A549 (cell line): ENCODE measurements around the gene CNTNAP2. TPM values are rescaled to one million over a fixed set of nuclear protein-coding genes. Genes with fewer than 3 reads are reported as not detected.

Source experiments
- ATAC-seq, 2 experiments: fragments of 200-7000 bp in 1 of 2; fragments of >200 bp in 1 of 2; cut with Nextera tagmentation in 1 of 2; cut with Tn5 transposase in 1 of 2; 3 replicates each; pipeline versions ENCODE4 v1.8.0 to v1.9.1; 2018 to 2020; ENCODE audit warnings: mild to moderate bottlenecking in 1 of 2, moderate library complexity in 1 of 2
- CTCF ChIA-PET: fragments of 300-600 bp; sonication (Branson Sonifier 250); formaldehyde crosslinking; extraction: SDS; loops from one replicate; lab custom pipeline; 2021; ENCODE audit warnings: antibody characterized with exemption, inconsistent platforms; lab: Yijun Ruan, JAX
- POLR2A ChIA-PET: fragments of 350-600 bp; formaldehyde crosslinking; extraction: SDS; loops from one replicate; lab custom pipeline; 2021; ENCODE audit warnings: antibody characterized with exemption, inconsistent platforms; lab: Yijun Ruan, JAX
- DNase-seq, 2 experiments: peaks; one replicate each; pipeline versions ENCODE4 v3.0.0 to v3.0.0-alpha.2; 2011 to 2016; ENCODE audit warnings: low read depth in 1 of 2, low spot score in 1 of 2
- FAIRE-seq: peaks from 2 replicates; lab custom pipeline; 2011; peaks lifted over from hg19 to GRCh38; lab: Jason Lieb, UNC
- H3K27ac ChIP-seq, 2 experiments: fragments of >200 bp; sonication (Bioruptor Twin); formaldehyde crosslinking; 3 replicates each; pipeline ENCODE4 v1.5.1; 2016 to 2017
- H3K4me1 ChIP-seq: fragments of >200 bp; sonication (Bioruptor Twin); formaldehyde crosslinking; 3 replicates; pipeline ENCODE4 v1.6.1; 2016
- H3K4me2 ChIP-seq: fragments of >200 bp; sonication (Bioruptor Twin); formaldehyde crosslinking; 3 replicates; pipeline ENCODE4 v1.6.1; 2016
- H3K4me3 ChIP-seq: fragments of >200 bp; sonication (Bioruptor Twin); formaldehyde crosslinking; 3 replicates; pipeline ENCODE4 v1.5.1; 2016
- H3K9me3 ChIP-seq: fragments of >200 bp; sonication (Bioruptor Twin); formaldehyde crosslinking; 3 replicates; pipeline ENCODE4 v1.6.1; 2016
- CBX2 ChIP-seq: fragments of 200-600 bp; sonication (generic); IDR thresholded peaks from 2 replicates; pipeline ENCODE4 v1.6.1; 2016; ENCODE audit warnings: low read depth, mild to moderate bottlenecking, borderline replicate concordance
- CBX8 ChIP-seq: fragments of 200-600 bp; sonication (generic); IDR thresholded peaks from 2 replicates; pipeline ENCODE4 v1.6.1; 2016
- FOSB ChIP-seq: fragments of 250-450 bp; sonication (Bioruptor Pico); IDR thresholded peaks from 2 replicates; pipeline ENCODE4 v1.5.0; 2020; ENCODE audit warnings: mild to moderate bottlenecking, moderate library complexity
- GATA3 ChIP-seq: IDR thresholded peaks from 2 replicates; pipeline ENCODE4 v1.6.1; 2012; ENCODE audit warnings: borderline replicate concordance
- HEYL ChIP-seq: fragments of 250-450 bp; sonication (Bioruptor Pico); IDR thresholded peaks from 2 replicates; pipeline ENCODE4 v1.8.0; 2021; ENCODE audit warnings: mild to moderate bottlenecking, moderate library complexity
- HOXA7 ChIP-seq: fragments of 250-450 bp; sonication (Bioruptor Pico); IDR thresholded peaks from 2 replicates; pipeline ENCODE4 v1.5.0; 2020; ENCODE audit warnings: mild to moderate bottlenecking, moderate library complexity
- HOXB13 ChIP-seq: fragments of 250-450 bp; sonication (Bioruptor Pico); IDR thresholded peaks from 2 replicates; pipeline ENCODE4 v1.5.0; 2020; ENCODE audit warnings: low read depth, mild to moderate bottlenecking, moderate library complexity
- JUN ChIP-seq, 2 experiments: fragments of >200 bp; sonication (Bioruptor Twin); formaldehyde crosslinking; IDR thresholded peaks; 2 replicates in 1 of 2; 3 replicates in 1 of 2; pipeline ENCODE4 v1.6.1; 2016 to 2017
- JUNB ChIP-seq: fragments of >200 bp; sonication (Bioruptor Twin); formaldehyde crosslinking; IDR thresholded peaks from 2 replicates; pipeline ENCODE4 v1.6.1; 2016
- KDM5A ChIP-seq: fragments of 200-600 bp; sonication (generic); IDR thresholded peaks from 2 replicates; pipeline ENCODE4 v1.6.1; 2016; ENCODE audit warnings: antibody characterized with exemption, mild to moderate bottlenecking
- MAFK ChIP-seq: fragments of 450-650 bp; IDR thresholded peaks from 2 replicates; pipeline ENCODE4 v1.6.1; 2014; ENCODE audit not compliant: partially characterized antibody
- MAZ ChIP-seq: fragments of 150-350 bp; IDR thresholded peaks from 2 replicates; pipeline ENCODE4 v1.6.1; 2014; ENCODE audit warnings: antibody characterized with exemption, low read depth, low read length, borderline replicate concordance
- PHF8 ChIP-seq: fragments of 200-600 bp; sonication (generic); IDR thresholded peaks from 2 replicates; pipeline ENCODE4 v1.6.1; 2016; ENCODE audit warnings: low read depth, mild to moderate bottlenecking, antibody characterized with exemption, moderate library complexity, borderline replicate concordance
- POLR2AphosphoS2 ChIP-seq: conservative IDR thresholded peaks from 2 replicates; pipeline ENCODE4 v1.6.1; 2012; ENCODE audit warnings: low read length, improper control_type of control experiment, inconsistent platforms
- RAD21 ChIP-seq, 2 experiments: fragments of >200 bp in 1 of 2; sonication (Bioruptor Twin) in 1 of 2; formaldehyde crosslinking in 1 of 2; IDR thresholded peaks in 1 of 2; conservative IDR thresholded peaks in 1 of 2; 2 replicates in 1 of 2; 3 replicates in 1 of 2; pipeline ENCODE4 v1.6.1; 2012 to 2018; ENCODE audit warnings: inconsistent platforms in 1 of 2
- RCOR1 ChIP-seq: fragments of 150-350 bp; IDR thresholded peaks from 2 replicates; pipeline ENCODE4 v1.6.1; 2014; ENCODE audit warnings: antibody characterized with exemption, low read length, low read depth
- RFX5 ChIP-seq: fragments of 450-650 bp; IDR thresholded peaks from 2 replicates; pipeline ENCODE4 v1.7.1; 2014; ENCODE audit warnings: antibody characterized with exemption, mild to moderate bottlenecking, moderate library complexity
- RNF2 ChIP-seq: fragments of 200-600 bp; sonication (generic); IDR thresholded peaks from 2 replicates; pipeline ENCODE4 v1.6.1; 2016; ENCODE audit warnings: low read depth, mild to moderate bottlenecking, antibody characterized with exemption, moderate library complexity, borderline replicate concordance
- SREBF2 ChIP-seq: fragments of 450-650 bp; IDR thresholded peaks from 2 replicates; pipeline ENCODE4 v1.6.1; 2014; ENCODE audit warnings: mild to moderate bottlenecking, moderate library complexity
- TFCP2L1 ChIP-seq: fragments of 250-450 bp; sonication (Bioruptor Pico); IDR thresholded peaks from 2 replicates; pipeline ENCODE4 v1.5.0; 2021; ENCODE audit warnings: mild to moderate bottlenecking
- ZNF302 ChIP-seq: fragments of 250-450 bp; sonication (Bioruptor Pico); IDR thresholded peaks from 2 replicates; pipeline ENCODE4 v1.9.0; 2021; ENCODE audit warnings: inconsistent platforms, mild to moderate bottlenecking, moderate library complexity
- WGBS: methylation state at CpG from one replicate; pipeline ENCODE4 v1.1.6; 2017; ENCODE audit errors: missing lambda C conversion rate; 5-methylcytosine and 5-hydroxymethylcytosine counted together
- polyA plus RNA-seq, 4 experiments: library from polyadenylated mRNA; depleted of rRNA in 3 of 4; stranded (reverse); fragments of >200 nt; fragmentation: RNase III in 1 of 4; extraction: RNeasy Plus Mini Kit Qiagen cat#74134 plus additional on column Dnase treatment in 1 of 4; gene quantifications; 2 replicates in 3 of 4; 3 replicates in 1 of 4; pipeline ENCODE4 v1.2.3, GENCODE V29; 2011 to 2017
- TF ChIP-seq, protein P1 (sequence below): fragments of 200-600 bp; sonication (generic); IDR thresholded peaks from 2 replicates; pipeline ENCODE4 v1.6.1; 2016; ENCODE audit warnings: antibody characterized with exemption, mild to moderate bottlenecking, moderate library complexity
- TF ChIP-seq, protein P2 (sequence below): fragments of >200 bp; sonication (Bioruptor Twin); formaldehyde crosslinking; IDR thresholded peaks from 3 replicates; pipeline ENCODE4 v1.6.1; 2016
- TF ChIP-seq, protein P3 (sequence below): IDR thresholded peaks from 2 replicates; pipeline ENCODE4 v1.6.1; 2012; ENCODE audit warnings: low read depth, borderline replicate concordance
- TF ChIP-seq, protein P4 (sequence below): fragments of >200 bp; sonication (Bioruptor Twin); formaldehyde crosslinking; IDR thresholded peaks from 3 replicates; pipeline ENCODE4 v1.5.1; 2016
- TF ChIP-seq, protein P5 (sequence below): fragments of 450-650 bp; IDR thresholded peaks from 2 replicates; pipeline ENCODE4 v1.6.1; 2014; ENCODE audit warnings: antibody characterized with exemption

Gene CNTNAP2
- polyA plus RNA-seq, 2 of the 4 experiments (the other 2 are of a cell fraction): 0.05 to 0.13 TPM

DNA sequence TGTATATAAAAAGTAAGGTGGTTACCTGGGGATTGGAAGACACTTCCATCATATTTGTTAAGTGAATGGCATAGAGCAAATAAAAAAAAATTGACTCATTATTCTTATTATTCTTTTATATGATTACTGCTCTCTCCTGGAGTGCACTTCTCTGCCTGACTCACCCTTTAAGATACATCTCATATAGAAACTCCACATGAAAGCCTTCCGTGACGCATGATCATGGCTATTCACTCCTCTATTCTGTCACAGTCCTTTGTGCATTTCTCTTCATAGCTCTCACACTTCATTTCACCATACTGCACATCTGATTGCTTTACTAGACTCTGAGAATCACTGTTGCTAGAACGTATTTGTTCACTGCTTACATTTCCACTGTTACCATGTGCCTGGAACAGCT, 597.3 kb downstream of the CNTNAP2 start:
- H3K4me1 ChIP-seq: no peaks in the 10 kb centered on the region
- 16% methylated on average over 3 of the region's 3 CpGs for WGBS
- ATAC-seq: no peak
- no peak for FAIRE-seq
- ChIA-PET CTCF (interaction anchor here (1.2 kb wide), 1 partner anchor 12 kb away, joined by 3 read pairs; no protein-coding TSS in a partner anchor), POLR2A (no interaction called here)
- no peak overlapping the region for H3K4me3 ChIP-seq
- TF ChIP-seq, protein P1, sequence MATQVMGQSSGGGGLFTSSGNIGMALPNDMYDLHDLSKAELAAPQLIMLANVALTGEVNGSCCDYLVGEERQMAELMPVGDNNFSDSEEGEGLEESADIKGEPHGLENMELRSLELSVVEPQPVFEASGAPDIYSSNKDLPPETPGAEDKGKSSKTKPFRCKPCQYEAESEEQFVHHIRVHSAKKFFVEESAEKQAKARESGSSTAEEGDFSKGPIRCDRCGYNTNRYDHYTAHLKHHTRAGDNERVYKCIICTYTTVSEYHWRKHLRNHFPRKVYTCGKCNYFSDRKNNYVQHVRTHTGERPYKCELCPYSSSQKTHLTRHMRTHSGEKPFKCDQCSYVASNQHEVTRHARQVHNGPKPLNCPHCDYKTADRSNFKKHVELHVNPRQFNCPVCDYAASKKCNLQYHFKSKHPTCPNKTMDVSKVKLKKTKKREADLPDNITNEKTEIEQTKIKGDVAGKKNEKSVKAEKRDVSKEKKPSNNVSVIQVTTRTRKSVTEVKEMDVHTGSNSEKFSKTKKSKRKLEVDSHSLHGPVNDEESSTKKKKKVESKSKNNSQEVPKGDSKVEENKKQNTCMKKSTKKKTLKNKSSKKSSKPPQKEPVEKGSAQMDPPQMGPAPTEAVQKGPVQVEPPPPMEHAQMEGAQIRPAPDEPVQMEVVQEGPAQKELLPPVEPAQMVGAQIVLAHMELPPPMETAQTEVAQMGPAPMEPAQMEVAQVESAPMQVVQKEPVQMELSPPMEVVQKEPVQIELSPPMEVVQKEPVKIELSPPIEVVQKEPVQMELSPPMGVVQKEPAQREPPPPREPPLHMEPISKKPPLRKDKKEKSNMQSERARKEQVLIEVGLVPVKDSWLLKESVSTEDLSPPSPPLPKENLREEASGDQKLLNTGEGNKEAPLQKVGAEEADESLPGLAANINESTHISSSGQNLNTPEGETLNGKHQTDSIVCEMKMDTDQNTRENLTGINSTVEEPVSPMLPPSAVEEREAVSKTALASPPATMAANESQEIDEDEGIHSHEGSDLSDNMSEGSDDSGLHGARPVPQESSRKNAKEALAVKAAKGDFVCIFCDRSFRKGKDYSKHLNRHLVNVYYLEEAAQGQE: no peak
- no peak for TF ChIP-seq FOSB
- no peak for TF ChIP-seq HOXB13 (CRISPR knock-in tag)
- no peak for TF ChIP-seq POLR2AphosphoS2
- TF ChIP-seq CBX8: no peak
- no peak for TF ChIP-seq HOXA7
- TF ChIP-seq RAD21 (conservative IDR thresholded peaks at IDR 0.05 in 1 of 2, IDR thresholded peaks at IDR 0.05 in 1 of 2): no peak
- no peak for TF ChIP-seq RNF2
- TF ChIP-seq, protein P2, sequence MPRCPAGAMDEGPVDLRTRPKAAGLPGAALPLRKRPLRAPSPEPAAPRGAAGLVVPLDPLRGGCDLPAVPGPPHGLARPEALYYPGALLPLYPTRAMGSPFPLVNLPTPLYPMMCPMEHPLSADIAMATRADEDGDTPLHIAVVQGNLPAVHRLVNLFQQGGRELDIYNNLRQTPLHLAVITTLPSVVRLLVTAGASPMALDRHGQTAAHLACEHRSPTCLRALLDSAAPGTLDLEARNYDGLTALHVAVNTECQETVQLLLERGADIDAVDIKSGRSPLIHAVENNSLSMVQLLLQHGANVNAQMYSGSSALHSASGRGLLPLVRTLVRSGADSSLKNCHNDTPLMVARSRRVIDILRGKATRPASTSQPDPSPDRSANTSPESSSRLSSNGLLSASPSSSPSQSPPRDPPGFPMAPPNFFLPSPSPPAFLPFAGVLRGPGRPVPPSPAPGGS: no peak
- no peak for TF ChIP-seq JUNB
- TF ChIP-seq ZNF302 (CRISPR knock-in tag): no peak
- TF ChIP-seq SREBF2: no peak
- no peak for TF ChIP-seq MAZ
- no peak for TF ChIP-seq HEYL (CRISPR knock-in tag)
- no peak for TF ChIP-seq RFX5
- no peak for TF ChIP-seq MAFK
- no peak for TF ChIP-seq JUN (IDR thresholded peaks at IDR 0.05)
- no peak for TF ChIP-seq CBX2
- no peak for DNase-seq
- no peak overlapping the region for H3K4me2 ChIP-seq
- H3K9me3 ChIP-seq: 0 out of 3 replicates have a peak, but pooled peaks cover 4% of the 10 kb centered on the region
- no peak overlapping the region for H3K27ac ChIP-seq

DNA sequence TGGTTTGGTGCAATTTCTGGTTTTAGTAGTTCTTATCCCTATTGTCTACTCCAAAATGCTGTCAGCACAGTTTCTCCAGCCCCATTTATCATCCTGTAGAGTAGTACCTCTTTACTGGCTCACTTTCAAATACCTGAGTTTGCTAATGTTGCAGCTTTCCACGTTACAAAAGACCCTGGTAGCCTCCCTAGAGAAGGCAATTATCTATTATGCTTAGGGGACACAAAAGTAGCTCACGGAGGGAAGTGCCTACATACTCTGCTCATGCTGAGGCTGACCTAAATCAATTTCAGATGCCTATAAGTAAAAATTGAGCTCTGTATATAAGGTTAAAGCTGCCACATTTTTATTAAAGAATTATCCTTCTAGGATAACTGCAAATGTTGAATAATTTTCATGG, 603.6 kb downstream of the CNTNAP2 start:
- no peak overlapping the region for H3K27ac ChIP-seq
- TF ChIP-seq RAD21 (conservative IDR thresholded peaks at IDR 0.05 in 1 of 2, IDR thresholded peaks at IDR 0.05 in 1 of 2): no peak
- TF ChIP-seq KDM5A: no peak
- TF ChIP-seq SREBF2: no peak
- TF ChIP-seq, protein P3, sequence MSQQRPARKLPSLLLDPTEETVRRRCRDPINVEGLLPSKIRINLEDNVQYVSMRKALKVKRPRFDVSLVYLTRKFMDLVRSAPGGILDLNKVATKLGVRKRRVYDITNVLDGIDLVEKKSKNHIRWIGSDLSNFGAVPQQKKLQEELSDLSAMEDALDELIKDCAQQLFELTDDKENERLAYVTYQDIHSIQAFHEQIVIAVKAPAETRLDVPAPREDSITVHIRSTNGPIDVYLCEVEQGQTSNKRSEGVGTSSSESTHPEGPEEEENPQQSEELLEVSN: no peak
- TF ChIP-seq TFCP2L1: no peak
- no peak for TF ChIP-seq MAZ
- TF ChIP-seq HOXA7: no peak
- TF ChIP-seq GATA3: no peak
- no peak for TF ChIP-seq CBX2
- TF ChIP-seq, protein P4, sequence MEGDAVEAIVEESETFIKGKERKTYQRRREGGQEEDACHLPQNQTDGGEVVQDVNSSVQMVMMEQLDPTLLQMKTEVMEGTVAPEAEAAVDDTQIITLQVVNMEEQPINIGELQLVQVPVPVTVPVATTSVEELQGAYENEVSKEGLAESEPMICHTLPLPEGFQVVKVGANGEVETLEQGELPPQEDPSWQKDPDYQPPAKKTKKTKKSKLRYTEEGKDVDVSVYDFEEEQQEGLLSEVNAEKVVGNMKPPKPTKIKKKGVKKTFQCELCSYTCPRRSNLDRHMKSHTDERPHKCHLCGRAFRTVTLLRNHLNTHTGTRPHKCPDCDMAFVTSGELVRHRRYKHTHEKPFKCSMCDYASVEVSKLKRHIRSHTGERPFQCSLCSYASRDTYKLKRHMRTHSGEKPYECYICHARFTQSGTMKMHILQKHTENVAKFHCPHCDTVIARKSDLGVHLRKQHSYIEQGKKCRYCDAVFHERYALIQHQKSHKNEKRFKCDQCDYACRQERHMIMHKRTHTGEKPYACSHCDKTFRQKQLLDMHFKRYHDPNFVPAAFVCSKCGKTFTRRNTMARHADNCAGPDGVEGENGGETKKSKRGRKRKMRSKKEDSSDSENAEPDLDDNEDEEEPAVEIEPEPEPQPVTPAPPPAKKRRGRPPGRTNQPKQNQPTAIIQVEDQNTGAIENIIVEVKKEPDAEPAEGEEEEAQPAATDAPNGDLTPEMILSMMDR: no peak
- TF ChIP-seq, protein P5, sequence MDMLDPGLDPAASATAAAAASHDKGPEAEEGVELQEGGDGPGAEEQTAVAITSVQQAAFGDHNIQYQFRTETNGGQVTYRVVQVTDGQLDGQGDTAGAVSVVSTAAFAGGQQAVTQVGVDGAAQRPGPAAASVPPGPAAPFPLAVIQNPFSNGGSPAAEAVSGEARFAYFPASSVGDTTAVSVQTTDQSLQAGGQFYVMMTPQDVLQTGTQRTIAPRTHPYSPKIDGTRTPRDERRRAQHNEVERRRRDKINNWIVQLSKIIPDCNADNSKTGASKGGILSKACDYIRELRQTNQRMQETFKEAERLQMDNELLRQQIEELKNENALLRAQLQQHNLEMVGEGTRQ: no peak
- TF ChIP-seq PHF8: no peak
- no peak for TF ChIP-seq RCOR1
- no peak for TF ChIP-seq JUN (IDR thresholded peaks at IDR 0.05)
- H3K4me3 ChIP-seq: no peak overlapping the region
- H3K9me3 ChIP-seq: peaks cover 11% of the 10 kb centered on the region; the same call in 1 of the 3 replicates
- ChIA-PET POLR2A (no interaction called here), CTCF (no interaction called here)
- no peak overlapping the region for H3K4me2 ChIP-seq
- ATAC-seq (no peak), FAIRE-seq (no peak), DNase-seq (no peak)
- no peaks in the 10 kb centered on the region for H3K4me1 ChIP-seq
- WGBS: 19% methylated on average over 2 of the region's 2 CpGs
